H9 (cell line): Measurements from ENCODE around the gene FADD. TPM values are rescaled to one million over a fixed set of nuclear protein-coding genes. Genes with fewer than 3 reads are reported as not detected.

Source experiments
- DNase-seq: peaks from one replicate; pipeline ENCODE4 v3.0.0-alpha.2; 2017
- H2AFZ ChIP-seq: one replicate; pipeline ENCODE4 v1.6.1; 2013; ENCODE audit warnings: mild to moderate bottlenecking, low read length, control low read depth, moderate library complexity
- H2AK5ac ChIP-seq: 2 replicates; pipeline ENCODE4 v1.6.1; 2013; ENCODE audit warnings: low read length, control low read depth, mixed read lengths; ENCODE audit not compliant: insufficient read length
- H2BK120ac ChIP-seq: one replicate; pipeline ENCODE4 v1.6.1; 2013; ENCODE audit warnings: low read depth, mild to moderate bottlenecking, low read length, control low read depth, inconsistent platforms; ENCODE audit not compliant: poor library complexity, severe bottlenecking
- H2BK12ac ChIP-seq: 2 replicates; pipeline ENCODE4 v1.6.1; 2013; ENCODE audit warnings: low read length, control low read depth, mixed read lengths, low read depth; ENCODE audit not compliant: insufficient read length
- H2BK15ac ChIP-seq: 2 replicates; pipeline ENCODE4 v1.6.1; 2013; ENCODE audit warnings: low read depth, low read length, control low read depth
- H2BK20ac ChIP-seq: one replicate; pipeline ENCODE4 v1.6.1; 2013; ENCODE audit warnings: low read depth, mild to moderate bottlenecking, low read length, control low read depth, inconsistent platforms; ENCODE audit not compliant: poor library complexity, severe bottlenecking
- H2BK5ac ChIP-seq: 2 replicates; pipeline ENCODE4 v1.6.1; 2013; ENCODE audit warnings: low read length, control low read depth, mixed read lengths; ENCODE audit not compliant: insufficient read length
- H3K14ac ChIP-seq: 2 replicates; pipeline ENCODE4 v1.6.1; 2013; ENCODE audit warnings: low read length, control low read depth; ENCODE audit not compliant: insufficient read depth
- H3K18ac ChIP-seq: 2 replicates; pipeline ENCODE4 v1.6.1; 2013; ENCODE audit warnings: low read depth, mild to moderate bottlenecking, mixed read lengths, low read length, control low read depth; ENCODE audit not compliant: insufficient read length
- H3K23ac ChIP-seq: 2 replicates; pipeline ENCODE4 v1.6.1; 2013; ENCODE audit warnings: low read length, control low read depth, mixed read lengths, low read depth; ENCODE audit not compliant: insufficient read length
- H3K23me2 ChIP-seq: 2 replicates; pipeline ENCODE4 v1.6.1; 2013; ENCODE audit warnings: low read depth, mild to moderate bottlenecking, mixed read lengths, low read length, control low read depth; ENCODE audit not compliant: insufficient read length, poor library complexity, severe bottlenecking
- H3K27ac ChIP-seq: 2 replicates; pipeline ENCODE4 v1.5.1; 2013; ENCODE audit warnings: low read length, control low read depth, mixed read lengths, low read depth; ENCODE audit not compliant: insufficient read length
- H3K27me3 ChIP-seq: 2 replicates; pipeline ENCODE4 v1.6.1; 2013; ENCODE audit warnings: low read length, control low read depth, inconsistent platforms; ENCODE audit not compliant: insufficient read depth
- H3K4ac ChIP-seq: 2 replicates; pipeline ENCODE4 v1.6.1; 2013; ENCODE audit warnings: low read depth, mild to moderate bottlenecking, control low read depth, inconsistent platforms, low read length, moderate library complexity
- H3K4me1 ChIP-seq: 2 replicates; pipeline ENCODE4 v1.6.1; 2013; ENCODE audit warnings: low read length, control low read depth, inconsistent platforms; ENCODE audit not compliant: insufficient read depth
- H3K4me2 ChIP-seq: 2 replicates; pipeline ENCODE4 v1.6.1; 2013; ENCODE audit warnings: low read length, control low read depth, mixed read lengths; ENCODE audit not compliant: insufficient read length, insufficient read depth
- H3K56ac ChIP-seq: 2 replicates; pipeline ENCODE4 v1.6.1; 2013; ENCODE audit warnings: low read depth, mild to moderate bottlenecking, mixed read lengths, low read length, control low read depth; ENCODE audit not compliant: insufficient read length
- H3K79me1 ChIP-seq: 2 replicates; pipeline ENCODE4 v1.6.1; 2013; ENCODE audit warnings: low read depth, mild to moderate bottlenecking, moderate library complexity, low read length, control low read depth, inconsistent platforms; ENCODE audit not compliant: insufficient read depth, poor library complexity, severe bottlenecking
- H3K79me2 ChIP-seq: 2 replicates; pipeline ENCODE4 v1.6.1; 2013; ENCODE audit warnings: low read length, control low read depth, inconsistent platforms; ENCODE audit not compliant: insufficient read depth
- H3K9ac ChIP-seq: 2 replicates; pipeline ENCODE4 v1.6.1; 2013; ENCODE audit warnings: low read length, control low read depth, mixed read lengths; ENCODE audit not compliant: insufficient read length; ENCODE audit errors: extremely low read depth
- H3K9me3 ChIP-seq: one replicate; pipeline ENCODE4 v1.6.1; 2013; ENCODE audit warnings: low read depth, low read length, inconsistent platforms; ENCODE audit not compliant: control insufficient read depth
- H3T11ph ChIP-seq: one replicate; pipeline ENCODE4 v1.6.1; 2013; ENCODE audit warnings: mild to moderate bottlenecking, low read length, control low read depth, inconsistent platforms
- H4K20me1 ChIP-seq: one replicate; pipeline ENCODE4 v1.6.1; 2013; ENCODE audit not compliant: control insufficient read depth, insufficient read length, insufficient read depth
- H4K5ac ChIP-seq: 2 replicates; pipeline ENCODE4 v1.6.1; 2013; ENCODE audit warnings: low read depth, mild to moderate bottlenecking, mixed read lengths, low read length, control low read depth; ENCODE audit not compliant: insufficient read length
- H4K8ac ChIP-seq: replicated peaks from 2 replicates; pipeline ENCODE4 v1.6.1; 2013; ENCODE audit warnings: low read length, control low read depth, mixed read lengths, low read depth; ENCODE audit not compliant: insufficient read length
- H4K91ac ChIP-seq: 2 replicates; pipeline ENCODE4 v1.6.1; 2013; ENCODE audit warnings: low read depth, mild to moderate bottlenecking, moderate library complexity, mixed read lengths, low read length, control low read depth; ENCODE audit not compliant: insufficient read length
- H3K27ac Mint-ChIP-seq, 3 experiments: 2 replicates in 2 of 3; 3 replicates in 1 of 3; pipeline ENCODE4 v1.8.0; 2020 to 2021; ENCODE audit warnings: mixed read lengths in 3 of 3, mild to moderate bottlenecking in 1 of 3, moderate library complexity in 1 of 3
- H3K27me3 Mint-ChIP-seq: 2 replicates; pipeline ENCODE4 v1.8.0; 2021; ENCODE audit warnings: low read depth, mild to moderate bottlenecking, moderate library complexity, mixed read lengths
- H3K36me3 Mint-ChIP-seq, 3 experiments: 2 replicates in 2 of 3; 3 replicates in 1 of 3; pipeline ENCODE4 v1.8.0; 2020 to 2021; ENCODE audit warnings: low read depth in 3 of 3, mixed read lengths in 3 of 3; ENCODE audit not compliant: insufficient read depth in 1 of 3
- H3K4me1 Mint-ChIP-seq, 2 experiments: 2 replicates each; pipeline ENCODE4 v1.8.0; 2020; ENCODE audit warnings: mixed read lengths in 2 of 2
- H3K4me3 Mint-ChIP-seq, 2 experiments: 2 replicates in 1 of 2; 3 replicates in 1 of 2; pipeline ENCODE4 v1.8.0; 2020 to 2021; ENCODE audit warnings: mild to moderate bottlenecking in 2 of 2, mixed read lengths in 2 of 2, moderate library complexity in 1 of 2
- H3K9me3 Mint-ChIP-seq, 2 experiments: 2 replicates in 1 of 2; 3 replicates in 1 of 2; pipeline ENCODE4 v1.8.0; 2020; ENCODE audit warnings: mild to moderate bottlenecking in 2 of 2, mixed read lengths in 2 of 2, moderate library complexity in 1 of 2
- CTCF ChIP-seq: fragments of 200-600 bp; sonication (generic); conservative IDR thresholded peaks from 3 replicates; pipeline ENCODE4 v1.8.0; 2021; ENCODE audit warnings: antibody characterized with exemption, mild to moderate bottlenecking
- WGBS: extraction: QIAGEN DNeasy Blood & Tissue Kit; methylation state at CpG from one replicate; pipeline ENCODE4 v1.1.7; 2013; ENCODE audit warnings: missing lambda C conversion rate, low lambda C conversion rate, mixed read lengths; ENCODE audit not compliant: insufficient read length; ENCODE audit errors: extremely low coverage; 5-methylcytosine and 5-hydroxymethylcytosine counted together
- total RNA-seq: library from RNA; stranded (reverse); gene quantifications from 2 replicates; pipeline ENCODE4 v1.2.1, GENCODE V29; 2021

The FADD gene
- total RNA-seq, 1 experiment from 2014 or later = 51.1 TPM

DNA sequence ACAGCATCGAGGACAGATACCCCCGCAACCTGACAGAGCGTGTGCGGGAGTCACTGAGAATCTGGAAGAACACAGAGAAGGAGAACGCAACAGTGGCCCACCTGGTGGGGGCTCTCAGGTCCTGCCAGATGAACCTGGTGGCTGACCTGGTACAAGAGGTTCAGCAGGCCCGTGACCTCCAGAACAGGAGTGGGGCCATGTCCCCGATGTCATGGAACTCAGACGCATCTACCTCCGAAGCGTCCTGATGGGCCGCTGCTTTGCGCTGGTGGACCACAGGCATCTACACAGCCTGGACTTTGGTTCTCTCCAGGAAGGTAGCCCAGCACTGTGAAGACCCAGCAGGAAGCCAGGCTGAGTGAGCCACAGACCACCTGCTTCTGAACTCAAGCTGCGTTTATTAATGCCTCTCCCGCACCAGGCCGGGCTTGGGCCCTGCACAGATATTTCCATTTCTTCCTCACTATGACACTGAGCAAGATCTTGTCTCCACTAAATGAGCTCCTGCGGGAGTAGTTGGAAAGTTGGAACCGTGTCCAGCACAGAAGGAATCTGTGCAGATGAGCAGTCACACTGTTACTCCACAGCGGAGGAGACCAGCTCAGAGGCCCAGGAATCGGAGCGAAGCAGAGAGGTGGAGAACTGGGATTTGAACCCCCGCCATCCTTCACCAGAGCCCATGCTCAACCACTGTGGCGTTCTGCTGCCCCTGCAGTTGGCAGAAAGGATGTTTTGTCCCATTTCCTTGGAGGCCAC, 3.3 kb downstream of the FADD start:
- Histone ChIP-seq H3K18ac (no peak overlapping the region), H3K9me3 (no peaks in the 10 kb centered on the region), H4K5ac (no peak overlapping the region), H2BK120ac (no peak overlapping the region), H3K79me1 (peaks cover 9% of the 10 kb centered on the region), H3K56ac (no peak overlapping the region), H2BK5ac (no peak overlapping the region), H3K23ac (no peak overlapping the region), H2BK20ac (no peak overlapping the region), H4K91ac (no peak overlapping the region), H3K4me1 (peaks cover 3% of the 10 kb centered on the region; the same call in 1 of the 2 replicates), H3K27me3 (no peaks in the 10 kb centered on the region), H3K23me2 (peaks cover 14% of the 10 kb centered on the region), H3K14ac (no peak overlapping the region), H4K8ac (no peak overlapping the region), H3K9ac (no peak overlapping the region), H2BK15ac (no peak overlapping the region), H3K79me2 (peaks cover 17% of the 10 kb centered on the region), H3K27ac (no peak overlapping the region), H2AK5ac (no peak overlapping the region), H4K20me1 (peaks cover 3% of the 10 kb centered on the region), H3K4ac (no peak overlapping the region), H3K4me2 (no peak overlapping the region), H2BK12ac (no peak overlapping the region), H3T11ph (no peak overlapping the region), H2AFZ (no peak overlapping the region)
- DNase-seq = no peak
- no peak for TF ChIP-seq CTCF
- Mint-ChIP-seq H3K36me3 (peaks cover 27 to 53% (median 47%) of the 10 kb centered on the region in 3 experiments), H3K4me3 (no peak overlapping the region), H3K4me1 (peaks cover 37 to 42% of the 10 kb centered on the region in 2 experiments), H3K27ac (peak overlapping the region in 2 of 3 experiments; percentile 42 to 61; a peak in 4 of 7 replicates), H3K27me3 (no peaks in the 10 kb centered on the region), H3K9me3 (no peaks in the 10 kb centered on the region)
- WGBS = no CpG with 5 or more reads among the region's 22 CpGs
